NB4 (cell line): ENCODE measurements around the gene MKLN1.

Experiments used
- DNase-seq: peaks from one replicate; pipeline ENCODE4 v3.0.0; 2010; ENCODE audit warnings: low read depth
- H3K4me3 ChIP-seq: one replicate; pipeline ENCODE4 v1.5.1; 2011; ENCODE audit warnings: mild to moderate bottlenecking, low read depth, low read length, moderate library complexity
- CTCF ChIP-seq: IDR thresholded peaks from one replicate; pipeline ENCODE4 v1.5.1; 2012; ENCODE audit warnings: low read depth, low read length
- MYC ChIP-seq: IDR thresholded peaks from 2 replicates; pipeline ENCODE4 v1.6.1; 2011; ENCODE audit warnings: low read depth, low read length
- POLR2A ChIP-seq: IDR thresholded peaks from 2 replicates; pipeline ENCODE4 v1.6.1; 2011; ENCODE audit warnings: mild to moderate bottlenecking; ENCODE audit not compliant: insufficient read length; ENCODE audit errors: extremely low read depth
- TF ChIP-seq, protein P1 (sequence below): IDR thresholded peaks from 2 replicates; pipeline ENCODE4 v1.6.1; 2011; ENCODE audit warnings: low read depth, low read length

Gene MKLN1

DNA sequence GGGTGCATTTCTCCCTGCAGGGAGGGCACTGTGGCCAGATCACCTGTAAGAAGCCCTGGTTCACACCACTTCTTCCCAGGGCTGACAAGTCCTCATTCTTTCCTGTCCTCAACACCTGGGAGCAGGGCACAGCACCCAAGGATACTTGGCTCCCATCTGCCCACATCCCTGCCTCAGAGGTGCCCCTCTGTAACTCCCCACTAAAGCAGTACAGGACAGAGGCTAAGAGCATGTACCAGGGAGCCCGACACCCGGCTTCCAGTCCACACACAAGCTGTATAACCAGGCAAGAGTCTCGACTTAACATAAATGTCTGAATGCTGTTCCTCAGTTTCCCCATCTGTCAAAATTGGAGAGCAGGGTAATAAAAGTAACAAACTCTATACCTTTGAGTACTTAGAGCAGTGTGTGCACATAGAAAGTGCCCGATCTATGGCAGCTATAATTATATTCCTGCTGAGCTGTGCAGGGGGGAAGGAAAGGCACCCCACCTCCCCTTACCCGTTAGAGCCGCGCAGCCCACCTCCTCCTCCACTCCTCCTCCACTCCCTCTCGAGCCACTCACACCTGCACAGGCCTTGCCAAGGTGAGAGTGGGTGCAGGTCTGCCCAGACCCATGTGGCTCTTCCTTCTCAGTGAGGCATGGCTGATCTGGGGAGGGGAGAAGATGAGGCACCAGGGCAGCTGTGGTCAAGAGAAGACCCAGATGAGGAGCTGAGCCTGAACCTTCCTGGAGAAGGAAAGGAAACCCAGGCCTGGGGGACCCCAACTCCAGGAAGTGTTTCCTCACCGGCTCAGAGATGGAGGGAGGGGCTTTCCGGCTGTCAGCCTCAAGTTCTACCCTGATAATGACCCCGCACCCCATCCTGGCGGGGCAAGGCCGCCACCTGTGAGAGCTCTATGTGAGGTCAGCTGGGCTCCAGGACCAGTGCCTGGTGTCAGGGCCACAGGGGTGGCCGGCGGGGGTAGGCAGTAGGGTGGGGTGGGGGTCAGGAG, 206.2 kb downstream of the MKLN1 start:
- H3K4me3 ChIP-seq = no peak overlapping the region
- TF ChIP-seq CTCF = no peak
- no peak for TF ChIP-seq MYC
- no peak for TF ChIP-seq POLR2A
- TF ChIP-seq, protein P1, sequence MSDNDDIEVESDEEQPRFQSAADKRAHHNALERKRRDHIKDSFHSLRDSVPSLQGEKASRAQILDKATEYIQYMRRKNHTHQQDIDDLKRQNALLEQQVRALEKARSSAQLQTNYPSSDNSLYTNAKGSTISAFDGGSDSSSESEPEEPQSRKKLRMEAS = no peak
- DNase-seq = no peak

GRCh38 chr7:131536361-131536849, 208.7 kb downstream of the MKLN1 start:
- no peak for DNase-seq
- TF ChIP-seq POLR2A (no peak), MYC (no peak), CTCF (no peak)
- TF ChIP-seq, protein P1 = no peak
- H3K4me3 ChIP-seq = no peak overlapping the region

DNA sequence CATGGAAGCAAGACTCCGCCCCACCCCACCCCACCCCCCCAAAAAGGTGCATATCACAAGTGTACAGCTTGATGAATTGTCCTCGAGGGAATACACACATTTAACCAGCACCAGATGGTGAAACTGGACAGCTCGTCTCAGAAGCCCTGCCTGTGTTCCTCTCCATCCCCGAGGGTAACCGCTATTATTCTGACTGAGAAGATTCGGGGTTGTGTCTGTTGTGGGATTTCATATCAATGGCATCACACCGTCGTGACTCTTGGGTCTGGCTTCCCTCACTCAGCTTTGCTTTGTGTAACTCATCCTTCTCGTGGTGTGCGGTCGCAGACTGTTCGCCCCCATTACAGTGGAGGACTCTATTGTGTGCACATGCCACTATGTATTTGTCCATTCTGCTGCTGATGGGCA, 209.9 kb downstream of the MKLN1 start:
- DNase-seq = no peak
- H3K4me3 ChIP-seq = no peak overlapping the region
- TF ChIP-seq, protein P1 = no peak
- no peak for TF ChIP-seq MYC
- TF ChIP-seq POLR2A = no peak

DNA sequence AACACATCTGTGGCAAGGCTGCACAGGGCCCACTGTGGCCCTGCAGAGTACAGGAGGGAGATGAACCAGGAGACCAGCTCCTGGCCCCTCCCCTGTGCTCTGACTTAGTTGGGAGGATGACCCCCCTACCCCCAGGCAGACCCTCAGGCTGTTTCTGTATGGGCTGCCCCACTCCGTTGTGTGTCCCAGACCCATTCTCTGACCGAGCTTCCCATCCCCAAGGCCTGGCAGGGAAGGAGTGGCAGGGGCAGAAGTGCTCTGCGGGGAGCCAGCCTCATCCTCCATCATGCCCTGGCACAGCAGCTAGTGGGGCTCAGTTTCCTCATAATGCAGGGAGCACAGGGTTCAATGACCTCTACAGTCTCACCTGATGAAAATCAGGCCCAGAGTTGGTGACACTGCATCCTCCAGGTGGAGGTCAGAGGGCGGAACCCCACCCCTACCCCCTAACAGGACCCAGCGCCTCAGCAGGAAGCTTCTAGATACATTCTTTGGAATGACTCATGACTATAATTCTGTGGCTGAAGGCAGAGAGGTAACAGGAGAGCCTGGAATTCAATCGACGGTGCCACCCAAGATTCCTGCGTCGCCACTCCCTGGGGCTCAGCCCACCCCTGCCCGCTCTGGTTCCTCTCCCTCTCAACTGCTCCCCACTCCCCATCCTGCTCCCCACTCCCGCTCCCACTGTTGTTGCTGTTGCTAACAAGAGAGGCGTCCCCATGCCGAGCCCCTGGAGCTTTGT, 210.6 kb downstream of the MKLN1 start:
- no peak for DNase-seq
- no peak overlapping the region for H3K4me3 ChIP-seq
- TF ChIP-seq MYC = no peak
- TF ChIP-seq POLR2A = no peak
- TF ChIP-seq CTCF = no peak
- TF ChIP-seq, protein P1 = no peak

DNA sequence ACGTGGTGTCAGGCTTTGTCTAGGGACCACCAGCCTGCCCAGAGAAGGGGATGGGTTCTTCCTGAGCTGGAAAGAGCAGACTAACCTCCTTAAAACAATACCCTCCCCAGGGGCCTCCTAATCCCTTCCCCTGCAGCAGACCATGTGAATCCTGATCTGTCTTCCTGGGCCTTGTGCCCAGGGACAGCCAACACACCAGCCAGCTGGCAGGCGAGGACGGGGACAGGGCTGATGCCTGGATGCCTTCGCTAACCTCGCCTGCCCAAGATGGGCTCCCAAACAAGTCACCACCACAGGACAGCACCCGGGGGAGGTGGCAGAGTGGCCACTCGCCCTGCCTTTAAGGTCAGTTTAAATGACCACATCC, 211.1 kb downstream of the MKLN1 start:
- no peak for DNase-seq
- H3K4me3 ChIP-seq = no peak overlapping the region
- TF ChIP-seq CTCF (no peak), POLR2A (no peak), MYC (no peak)
- TF ChIP-seq, protein P1 = no peak
